AG09309 (cell line): ENCODE results near the gene ABCD1.

ENCODE experiments used
- DNase-seq: peaks from one replicate; pipeline ENCODE4 v3.0.0-alpha.2; 2010; ENCODE audit warnings: low read depth
- H3K4me3 ChIP-seq: 2 replicates; pipeline ENCODE4 v1.5.1; 2011; ENCODE audit warnings: mild to moderate bottlenecking, low read depth, low read length, moderate library complexity; ENCODE audit not compliant: control insufficient read depth
- CTCF ChIP-seq: IDR thresholded peaks from 2 replicates; pipeline ENCODE4 v1.5.1; 2011; ENCODE audit warnings: mild to moderate bottlenecking, low read depth, low read length, inconsistent platforms; ENCODE audit not compliant: insufficient read depth, control insufficient read depth; ENCODE audit errors: missing control alignments

ABCD1 gene

DNA sequence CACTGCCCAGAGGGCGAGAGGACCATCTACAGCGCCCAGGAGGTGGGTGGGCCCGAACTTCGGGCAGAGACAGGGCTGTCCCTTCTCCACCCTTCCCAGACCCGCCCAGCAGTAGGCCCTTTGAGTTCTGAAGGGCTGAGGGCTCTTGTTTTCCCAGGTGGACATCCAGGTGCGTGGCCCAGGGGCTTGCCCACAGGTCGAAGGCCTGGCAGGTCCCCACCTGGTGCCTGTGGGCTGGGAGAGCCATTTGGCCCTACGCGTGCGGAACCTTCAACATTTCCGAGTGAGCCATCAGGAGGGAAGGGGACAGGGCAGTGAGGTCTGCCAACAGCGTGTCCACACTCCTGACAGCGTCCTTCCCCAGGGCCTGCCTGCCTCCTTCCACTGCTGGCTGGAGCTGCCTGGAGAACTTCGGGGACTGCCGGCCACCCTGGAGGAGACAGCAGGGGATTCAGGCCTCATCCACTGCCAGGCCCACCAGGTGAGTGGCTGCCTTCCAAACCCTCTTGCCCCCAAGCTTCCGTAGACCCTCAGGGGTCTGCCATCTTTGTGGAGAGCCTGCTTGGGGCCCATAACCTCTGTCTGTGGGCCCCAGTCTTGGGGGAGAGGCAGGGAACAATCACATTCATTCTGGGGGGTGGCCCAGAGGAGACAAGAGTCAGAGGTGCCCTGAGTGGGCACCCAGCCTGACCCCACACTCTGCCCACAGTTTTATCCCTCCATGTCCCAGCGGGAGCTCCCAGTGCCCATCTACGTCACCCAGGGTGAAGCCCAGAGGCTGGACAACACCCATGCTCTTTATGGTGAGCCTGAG, 46.2 kb downstream of the ABCD1 start:
- DNase-seq = no peak
- no peak overlapping the region for H3K4me3 ChIP-seq
- TF ChIP-seq CTCF = no peak

DNA sequence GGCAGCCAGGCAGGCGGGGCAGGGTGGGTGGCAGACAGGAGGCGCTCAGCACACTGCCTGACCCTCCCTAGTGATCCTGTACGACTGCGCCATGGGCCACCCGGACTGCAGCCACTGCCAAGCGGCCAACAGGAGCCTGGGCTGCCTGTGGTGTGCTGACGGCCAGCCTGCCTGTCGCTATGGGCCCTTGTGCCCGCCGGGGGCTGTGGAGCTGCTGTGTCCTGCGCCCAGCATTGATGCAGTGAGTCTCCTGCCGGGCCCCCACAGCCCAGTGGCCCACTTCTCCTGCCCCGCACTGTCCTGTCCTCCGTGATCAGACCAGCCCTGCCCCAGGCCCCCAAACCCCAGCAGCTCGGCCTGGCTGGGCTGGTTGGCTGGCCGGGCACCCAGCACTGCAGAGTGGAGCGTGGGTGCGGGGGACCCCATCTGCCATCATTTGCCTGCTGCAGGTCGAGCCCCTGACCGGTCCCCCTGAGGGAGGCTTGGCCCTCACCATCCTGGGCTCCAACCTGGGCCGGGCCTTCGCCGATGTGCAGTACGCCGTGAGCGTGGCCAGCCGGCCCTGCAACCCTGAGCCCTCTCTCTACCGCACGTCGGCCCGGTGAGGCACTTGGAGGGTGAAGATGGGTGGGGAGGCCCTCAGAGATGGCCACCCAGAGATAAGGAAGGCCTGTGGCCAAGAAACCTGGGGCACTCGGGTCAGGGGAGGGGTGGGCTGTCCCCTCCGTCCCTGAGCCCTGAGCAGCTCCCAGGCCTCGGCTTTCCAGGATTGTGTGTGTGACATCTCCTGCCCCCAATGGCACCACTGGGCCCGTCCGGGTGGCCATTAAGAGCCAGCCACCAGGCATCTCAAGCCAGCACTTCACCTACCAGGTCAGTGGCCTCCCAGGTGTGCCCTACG, 47.0 kb downstream of the ABCD1 start:
- H3K4me3 ChIP-seq = no peak overlapping the region
- no peak for TF ChIP-seq CTCF
- DNase-seq = no peak

DNA sequence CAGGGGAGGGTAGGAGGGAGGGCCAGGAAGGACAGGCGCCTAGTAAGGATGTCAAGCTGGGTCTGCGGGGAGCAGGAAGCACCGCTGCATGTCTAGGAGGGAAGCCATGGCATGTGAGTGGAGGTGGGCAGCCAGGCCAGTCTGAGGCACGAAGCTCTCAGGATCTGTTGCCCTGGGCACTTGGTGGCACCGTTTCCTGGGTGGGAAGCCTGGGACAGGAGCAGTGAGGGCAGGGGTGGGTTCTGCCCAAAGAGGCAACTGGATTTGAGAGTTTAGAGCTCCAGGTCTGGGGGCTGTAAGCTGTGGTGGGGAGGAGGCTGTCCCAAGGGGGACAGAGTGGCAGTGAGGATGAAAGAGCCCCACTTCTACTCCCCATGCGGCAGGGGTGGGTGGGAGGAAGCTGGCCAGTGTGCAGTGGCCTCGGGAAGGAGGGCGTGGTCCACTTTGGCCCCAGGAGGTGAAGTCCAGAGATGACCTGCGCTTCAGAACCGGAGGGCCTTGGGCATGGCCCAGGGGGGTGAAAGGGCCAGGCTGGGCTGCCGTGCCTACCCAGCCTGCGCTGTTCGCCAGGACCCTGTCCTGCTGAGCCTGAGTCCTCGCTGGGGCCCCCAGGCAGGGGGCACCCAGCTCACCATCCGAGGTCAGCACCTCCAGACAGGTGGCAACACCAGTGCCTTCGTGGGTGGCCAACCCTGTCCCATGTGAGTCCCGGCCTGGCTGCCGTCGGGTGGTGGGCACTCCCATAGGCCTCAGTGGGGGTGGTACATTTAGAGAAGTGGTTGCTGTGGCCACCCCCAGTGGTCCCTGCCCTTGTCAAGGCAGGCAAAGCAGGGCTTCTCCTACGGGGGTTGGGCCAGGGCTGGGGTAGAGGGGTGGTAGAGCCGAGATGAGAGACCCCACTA, 47.9 kb downstream of the ABCD1 start:
- no peak for TF ChIP-seq CTCF
- DNase-seq = no peak
- no peak overlapping the region for H3K4me3 ChIP-seq

- no peak for TF ChIP-seq CTCF
- DNase-seq = no peak
- H3K4me3 ChIP-seq = no peak overlapping the region
Measured at GRCh38 chrX:153773218-153773611, 48.6 kb downstream of the ABCD1 start.

DNA sequence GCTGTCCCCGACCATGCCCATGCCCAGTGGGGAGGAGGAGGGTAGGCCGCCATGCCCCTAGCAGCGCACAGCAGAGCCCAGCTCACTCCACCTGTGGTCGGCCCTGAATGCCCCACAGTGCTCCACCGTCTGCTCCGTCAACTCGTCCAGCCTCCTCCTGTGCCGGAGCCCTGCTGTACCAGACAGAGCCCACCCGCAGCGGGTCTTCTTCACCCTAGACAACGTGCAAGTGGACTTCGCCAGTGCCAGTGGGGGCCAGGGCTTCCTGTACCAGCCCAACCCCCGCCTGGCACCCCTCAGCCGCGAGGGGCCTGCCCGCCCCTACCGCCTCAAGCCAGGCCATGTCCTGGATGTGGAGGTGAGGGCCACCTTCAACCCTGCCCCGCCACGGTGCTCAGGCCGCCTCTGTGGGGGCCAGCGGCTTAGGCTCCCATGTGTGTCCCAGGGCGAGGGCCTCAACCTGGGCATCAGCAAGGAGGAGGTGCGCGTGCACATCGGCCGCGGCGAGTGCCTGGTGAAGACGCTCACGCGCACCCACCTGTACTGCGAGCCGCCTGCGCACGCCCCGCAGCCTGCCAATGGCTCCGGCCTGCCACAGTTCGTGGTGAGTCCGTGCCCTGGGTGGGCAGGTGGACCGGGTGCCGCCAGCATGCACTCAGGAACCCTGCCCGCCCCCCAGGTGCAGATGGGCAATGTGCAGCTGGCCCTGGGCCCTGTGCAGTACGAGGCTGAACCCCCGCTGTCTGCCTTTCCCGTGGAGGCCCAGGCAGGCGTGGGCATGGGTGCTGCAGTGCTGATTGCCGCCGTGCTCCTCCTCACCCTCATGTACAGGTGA, 49.3 kb downstream of the ABCD1 start:
- H3K4me3 ChIP-seq = no peak overlapping the region
- no peak for TF ChIP-seq CTCF
- no peak for DNase-seq
